ENCODE results near the gene IL16. TPM values are rescaled to one million over a fixed set of nuclear protein-coding genes. Genes with fewer than 3 reads are reported as not detected.

IL16 gene
- total RNA-seq, 4 donors from 2014 or later, result 13.5 to 34.9 (median 19.8) TPM

DNA sequence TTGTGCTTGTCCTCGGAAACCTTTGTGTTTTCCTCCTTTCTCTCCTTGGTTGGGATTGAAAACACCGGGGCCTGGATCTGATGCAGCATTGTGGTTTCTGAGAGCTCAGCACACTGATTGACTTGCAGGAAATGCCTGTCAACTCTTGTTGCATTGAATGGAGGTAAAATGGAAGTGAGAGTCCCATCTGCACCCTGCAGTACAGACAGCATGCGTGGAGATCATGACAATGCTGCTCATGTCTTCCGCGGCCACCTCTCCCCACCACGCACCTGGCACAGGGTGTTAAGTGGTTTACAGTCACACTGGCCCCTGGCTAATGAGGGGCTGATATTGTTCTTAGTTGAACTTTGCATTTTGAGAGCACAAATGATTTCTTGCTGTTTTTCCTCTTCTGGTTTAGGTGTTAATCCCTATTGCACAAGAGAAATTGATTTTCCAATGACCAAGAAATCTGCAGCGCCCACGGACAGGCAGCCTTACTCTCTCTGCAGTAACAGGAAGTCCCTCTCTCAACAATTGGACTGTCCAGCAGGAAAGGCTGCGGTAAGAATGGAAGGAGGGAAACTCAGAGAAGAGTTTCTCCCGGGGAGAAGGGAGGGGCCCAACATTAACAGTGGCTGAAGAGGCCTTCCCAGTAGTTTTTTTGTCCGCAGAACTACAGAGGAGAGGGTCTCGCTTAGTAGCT is 68.7 kb downstream of the IL16 start:
- Histone ChIP-seq H3K9me3 (no peaks in the 10 kb centered on the region), H3K36me3 (peaks cover 0 to 4% (median 0%) of the 10 kb centered on the region in 4 donors), H3K4me3 (peak overlapping the region in 2 of 4 donors; percentile 8 to 27), H3K27ac (replicated peaks in 1 of 4) (no peak overlapping the region), H3K4me1 (peaks cover 12 to 16% (median 15%) of the 10 kb centered on the region in 4 donors), H3K27me3 (peaks cover 0 to 5% (median 0%) of the 10 kb centered on the region in 4 donors)
- 49% methylated on average over 11 of the region's 12 CpGs for WGBS
- DNase-seq (ENCODE audit: extremely low spot score), result peak; percentile 86
- intact Hi-C loops (cut with DNase I), result loop anchor here (5.0 kb wide), 1 partner anchor 288 kb away; no protein-coding TSS in a partner anchor
- no peak for TF ChIP-seq POLR2AphosphoS5 (IDR thresholded peaks at IDR 0.05)
- TF ChIP-seq, protein P1, sequence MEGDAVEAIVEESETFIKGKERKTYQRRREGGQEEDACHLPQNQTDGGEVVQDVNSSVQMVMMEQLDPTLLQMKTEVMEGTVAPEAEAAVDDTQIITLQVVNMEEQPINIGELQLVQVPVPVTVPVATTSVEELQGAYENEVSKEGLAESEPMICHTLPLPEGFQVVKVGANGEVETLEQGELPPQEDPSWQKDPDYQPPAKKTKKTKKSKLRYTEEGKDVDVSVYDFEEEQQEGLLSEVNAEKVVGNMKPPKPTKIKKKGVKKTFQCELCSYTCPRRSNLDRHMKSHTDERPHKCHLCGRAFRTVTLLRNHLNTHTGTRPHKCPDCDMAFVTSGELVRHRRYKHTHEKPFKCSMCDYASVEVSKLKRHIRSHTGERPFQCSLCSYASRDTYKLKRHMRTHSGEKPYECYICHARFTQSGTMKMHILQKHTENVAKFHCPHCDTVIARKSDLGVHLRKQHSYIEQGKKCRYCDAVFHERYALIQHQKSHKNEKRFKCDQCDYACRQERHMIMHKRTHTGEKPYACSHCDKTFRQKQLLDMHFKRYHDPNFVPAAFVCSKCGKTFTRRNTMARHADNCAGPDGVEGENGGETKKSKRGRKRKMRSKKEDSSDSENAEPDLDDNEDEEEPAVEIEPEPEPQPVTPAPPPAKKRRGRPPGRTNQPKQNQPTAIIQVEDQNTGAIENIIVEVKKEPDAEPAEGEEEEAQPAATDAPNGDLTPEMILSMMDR (IDR thresholded peaks at IDR 0.05), result no peak
- no peak for TF ChIP-seq POLR2A (IDR thresholded peaks at IDR 0.05; ENCODE audit: low read depth)
- TF ChIP-seq EP300 (IDR thresholded peaks at IDR 0.05), result no peak

- peak overlapping the region in 2 of 4 donors; percentile 8 to 27 for H3K4me3 ChIP-seq
- no peaks in the 10 kb centered on the region for H3K9me3 ChIP-seq
- H3K27ac ChIP-seq (replicated peaks in 1 of 4), result peak overlapping the region in 1 of 4 donors; percentile 3
- H3K36me3 ChIP-seq, result peaks cover 0 to 4% (median 0%) of the 10 kb centered on the region in 4 donors
- TF ChIP-seq POLR2AphosphoS5 (IDR thresholded peaks at IDR 0.05), result no peak
- TF ChIP-seq, protein P1 (IDR thresholded peaks at IDR 0.05), result peak; percentile 77 to 84 (median 79)
- H3K4me1 ChIP-seq, result peaks cover 12 to 16% (median 15%) of the 10 kb centered on the region in 4 donors
- intact Hi-C loops (cut with DNase I), result loop anchor here (2.0 to 5.0 kb wide), 3 partner anchors 111 to 289 kb away; no protein-coding TSS in a partner anchor
- peaks cover 0 to 5% (median 0%) of the 10 kb centered on the region in 4 donors for H3K27me3 ChIP-seq
- 8% methylated on average over 14 of the region's 14 CpGs for WGBS
- peak; percentile 96 for DNase-seq (ENCODE audit: extremely low spot score)
Measured at GRCh38 chr15:81265944-81266775, 69.5 kb downstream of the IL16 start.

- intact Hi-C loops (cut with DNase I), result loop anchor here (5.0 kb wide), 1 partner anchor 291 kb away; no protein-coding TSS in a partner anchor
- no peak overlapping the region for H3K27ac ChIP-seq (replicated peaks in 1 of 4)
- no peak for TF ChIP-seq POLR2A (IDR thresholded peaks at IDR 0.05; ENCODE audit: low read depth)
Measured at GRCh38 chr15:81268340-81268739, 71.7 kb downstream of the IL16 start.

DNA sequence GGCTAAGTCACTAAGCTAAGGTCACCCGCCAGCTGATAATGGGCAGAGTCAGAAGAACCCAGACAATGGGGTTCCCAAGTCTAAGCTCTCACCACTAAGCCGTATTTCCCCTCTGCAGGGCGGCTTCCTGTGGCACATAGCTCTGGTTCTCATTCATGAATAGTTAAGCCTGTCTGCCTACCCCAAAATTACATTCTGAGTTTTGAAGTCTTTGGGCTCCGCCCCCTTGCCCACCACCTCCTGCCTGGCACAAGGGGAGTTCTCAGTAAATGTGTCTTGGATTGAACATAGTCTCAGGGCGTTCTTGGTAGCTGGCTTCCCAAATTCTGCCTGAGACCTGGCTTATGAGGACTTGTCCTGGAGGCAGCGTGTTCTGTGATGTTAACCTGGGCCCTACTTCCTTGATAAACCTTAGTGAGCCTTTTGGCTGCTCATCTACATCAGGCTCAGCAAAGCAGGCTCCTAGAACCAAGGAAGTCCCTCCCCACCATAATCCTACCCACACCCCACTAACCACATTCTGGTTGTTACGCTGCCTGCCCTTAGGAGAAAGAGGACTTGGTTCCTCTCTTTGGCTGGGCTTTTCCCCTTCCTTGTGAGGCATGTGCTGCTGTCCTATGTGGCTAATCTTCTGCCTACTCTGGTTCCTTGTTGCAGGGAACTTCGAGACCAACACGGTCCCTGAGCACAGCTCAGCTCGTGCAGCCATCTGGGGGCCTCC is 72.4 kb downstream of the IL16 start:
- TF ChIP-seq POLR2A (IDR thresholded peaks at IDR 0.05; ENCODE audit: low read depth) (no peak), EP300 (IDR thresholded peaks at IDR 0.05) (no peak), POLR2AphosphoS5 (IDR thresholded peaks at IDR 0.05) (no peak)
- TF ChIP-seq, protein P1 (IDR thresholded peaks at IDR 0.05), result no peak
- intact Hi-C loops (cut with DNase I), result loop anchor here (5.0 kb wide), 1 partner anchor 292 kb away; no protein-coding TSS in a partner anchor
- Histone ChIP-seq H3K9me3 (no peaks in the 10 kb centered on the region), H3K27me3 (peaks cover 0 to 5% (median 0%) of the 10 kb centered on the region in 4 donors), H3K36me3 (peaks cover 0 to 10% (median 0%) of the 10 kb centered on the region in 4 donors), H3K27ac (replicated peaks in 1 of 4) (no peak overlapping the region), H3K4me3 (no peak overlapping the region), H3K4me1 (peaks cover 12 to 25% (median 18%) of the 10 kb centered on the region in 4 donors)
- WGBS, result 86% methylated on average over 10 of the region's 10 CpGs
- DNase-seq (ENCODE audit: extremely low spot score), result peak; percentile 57

More at GRCh38 chr15:81268340-81268739, 71.7 kb downstream of the IL16 start:
- DNase-seq (ENCODE audit: extremely low spot score), result peak; percentile 70
- Histone ChIP-seq H3K9me3 (no peaks in the 10 kb centered on the region), H3K27me3 (peaks cover 0 to 5% (median 0%) of the 10 kb centered on the region in 4 donors), H3K4me3 (no peak overlapping the region), H3K36me3 (peaks cover 0 to 10% (median 0%) of the 10 kb centered on the region in 4 donors), H3K4me1 (peaks cover 12 to 21% (median 18%) of the 10 kb centered on the region in 4 donors)
- WGBS, result 80% methylated on average over 4 of the region's 5 CpGs
